Endothelial cell (in vitro differentiated cells): ENCODE measurements around the gene STK32C. TPM values are rescaled to one million over a fixed set of nuclear protein-coding genes. Genes with fewer than 3 reads are reported as not detected.
"Not testable (repeated sequence)": the region's sequence is repeated elsewhere in the genome, so short reads cannot be mapped to it uniquely, and the experiment has no call there.

Experiments
- DNase-seq: peaks from one replicate; pipeline ENCODE4 v3.0.0; 2021; ENCODE audit warnings: low spot score
- H3K27ac Mint-ChIP-seq: one replicate; pipeline ENCODE4 v1.8.0; 2021; ENCODE audit warnings: mixed read lengths, inconsistent platforms; ENCODE audit not compliant: unreplicated experiment
- H3K27me3 Mint-ChIP-seq: one replicate; pipeline ENCODE4 v1.8.0; 2021; ENCODE audit warnings: mild to moderate bottlenecking, moderate library complexity, mixed read lengths, inconsistent platforms; ENCODE audit not compliant: unreplicated experiment
- H3K36me3 Mint-ChIP-seq: one replicate; pipeline ENCODE4 v1.8.0; 2021; ENCODE audit warnings: mild to moderate bottlenecking, low read depth, mixed read lengths, inconsistent platforms; ENCODE audit not compliant: unreplicated experiment
- H3K4me1 Mint-ChIP-seq: one replicate; pipeline ENCODE4 v1.8.0; 2021; ENCODE audit warnings: mild to moderate bottlenecking, mixed read lengths, inconsistent platforms; ENCODE audit not compliant: unreplicated experiment
- H3K4me3 Mint-ChIP-seq: one replicate; pipeline ENCODE4 v1.8.0; 2021; ENCODE audit warnings: mild to moderate bottlenecking, mixed read lengths, inconsistent platforms; ENCODE audit not compliant: unreplicated experiment
- H3K9me3 Mint-ChIP-seq: one replicate; pipeline ENCODE4 v1.8.0; 2021; ENCODE audit warnings: mixed read lengths, inconsistent platforms; ENCODE audit not compliant: unreplicated experiment
- total RNA-seq: library from RNA; stranded (reverse); fragmentation: NEBNext Ultra II Directional; extraction: Animal tissue kit (Norgen Biotek cat#: 25700); gene quantifications from one replicate; pipeline ENCODE4 v1.2.1, GENCODE V29; 2021; ENCODE audit not compliant: unreplicated experiment
- TF ChIP-seq, protein P1 (sequence below): fragments of 200-600 bp; sonication (generic); IDR thresholded peaks from one replicate; pipeline ENCODE4 v1.5.0; 2021; ENCODE audit warnings: antibody characterized with exemption; ENCODE audit not compliant: unreplicated experiment

The STK32C gene
- total RNA-seq, 1 donor from 2014 or later: 12.6 TPM

DNA sequence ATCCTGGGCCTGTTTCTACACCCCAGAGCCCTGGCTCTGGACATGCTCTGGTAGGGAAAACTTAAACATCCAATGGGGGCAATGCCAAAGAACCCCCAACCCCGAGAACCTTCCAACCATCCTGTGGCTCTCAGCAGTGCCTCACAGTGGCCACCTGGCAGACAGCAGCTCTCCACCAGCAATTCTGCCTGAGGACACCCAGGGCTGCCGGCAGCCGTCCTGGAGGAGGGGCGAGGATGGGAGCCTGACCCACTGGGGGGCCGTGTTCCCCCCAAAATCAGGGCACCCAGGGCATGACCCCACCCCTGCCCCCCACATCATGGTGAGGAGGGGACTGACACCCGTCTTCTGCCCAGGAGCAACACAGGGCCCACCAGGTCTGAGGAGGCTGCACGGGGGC lies 88.3 kb downstream of the STK32C start:
- H3K27me3 Mint-ChIP-seq: peaks cover 6% of the 10 kb centered on the region
- no peak for DNase-seq
- peaks cover 5% of the 10 kb centered on the region for H3K9me3 Mint-ChIP-seq
- no peak overlapping the region for H3K4me3 Mint-ChIP-seq
- peaks cover 14% of the 10 kb centered on the region for H3K36me3 Mint-ChIP-seq
- no peaks in the 10 kb centered on the region for H3K4me1 Mint-ChIP-seq
- TF ChIP-seq, protein P1, sequence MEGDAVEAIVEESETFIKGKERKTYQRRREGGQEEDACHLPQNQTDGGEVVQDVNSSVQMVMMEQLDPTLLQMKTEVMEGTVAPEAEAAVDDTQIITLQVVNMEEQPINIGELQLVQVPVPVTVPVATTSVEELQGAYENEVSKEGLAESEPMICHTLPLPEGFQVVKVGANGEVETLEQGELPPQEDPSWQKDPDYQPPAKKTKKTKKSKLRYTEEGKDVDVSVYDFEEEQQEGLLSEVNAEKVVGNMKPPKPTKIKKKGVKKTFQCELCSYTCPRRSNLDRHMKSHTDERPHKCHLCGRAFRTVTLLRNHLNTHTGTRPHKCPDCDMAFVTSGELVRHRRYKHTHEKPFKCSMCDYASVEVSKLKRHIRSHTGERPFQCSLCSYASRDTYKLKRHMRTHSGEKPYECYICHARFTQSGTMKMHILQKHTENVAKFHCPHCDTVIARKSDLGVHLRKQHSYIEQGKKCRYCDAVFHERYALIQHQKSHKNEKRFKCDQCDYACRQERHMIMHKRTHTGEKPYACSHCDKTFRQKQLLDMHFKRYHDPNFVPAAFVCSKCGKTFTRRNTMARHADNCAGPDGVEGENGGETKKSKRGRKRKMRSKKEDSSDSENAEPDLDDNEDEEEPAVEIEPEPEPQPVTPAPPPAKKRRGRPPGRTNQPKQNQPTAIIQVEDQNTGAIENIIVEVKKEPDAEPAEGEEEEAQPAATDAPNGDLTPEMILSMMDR: no peak
- no peak overlapping the region for H3K27ac Mint-ChIP-seq

DNA sequence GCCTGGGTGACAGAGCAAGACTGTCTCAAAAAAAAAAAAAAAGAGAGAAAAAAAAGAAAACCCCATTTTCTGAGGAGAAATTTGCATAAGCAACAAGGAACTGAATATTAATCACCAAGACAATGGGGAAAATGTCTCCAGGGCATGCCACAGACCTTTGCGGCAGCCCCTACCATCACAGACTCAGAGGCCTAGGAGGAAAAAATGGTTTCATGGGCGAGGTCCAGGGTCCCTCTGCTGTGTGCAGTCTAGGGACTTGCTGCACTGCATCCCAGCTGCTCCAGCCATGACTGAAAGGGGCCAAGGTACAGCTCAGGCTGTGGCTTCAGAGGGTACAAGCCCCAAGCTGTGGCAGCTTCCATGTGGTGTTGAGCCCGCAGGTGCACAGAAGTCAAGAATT lies 91.3 kb downstream of the STK32C start:
- H3K27me3 Mint-ChIP-seq, H3K4me1 Mint-ChIP-seq, H3K4me3 Mint-ChIP-seq, DNase-seq, H3K9me3 Mint-ChIP-seq, H3K27ac Mint-ChIP-seq: not testable (repeated sequence)
- H3K36me3 Mint-ChIP-seq: peaks cover 14% of the 10 kb centered on the region

DNA sequence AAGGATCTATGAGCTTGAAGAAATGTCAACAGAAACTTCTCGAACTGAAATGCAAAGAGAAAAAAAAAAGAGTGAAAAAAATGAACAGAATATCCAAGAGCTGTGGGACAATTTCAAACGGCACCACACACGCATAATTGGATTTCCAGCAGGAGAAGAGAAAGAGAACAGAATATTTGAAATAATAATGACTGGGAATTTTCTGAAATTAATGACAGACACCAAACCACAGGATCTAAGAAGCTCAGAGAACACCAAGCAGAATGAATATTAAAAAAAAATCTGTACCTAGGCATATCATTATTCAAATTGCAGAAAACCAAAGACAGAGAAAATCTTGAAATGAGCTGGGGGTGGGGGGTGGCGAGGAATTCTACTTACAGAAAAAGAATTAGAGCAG lies 93.8 kb downstream of the STK32C start:
- no peak for DNase-seq
- TF ChIP-seq, protein P1: no peak
- Mint-ChIP-seq H3K36me3 (peaks cover 14% of the 10 kb centered on the region), H3K4me3 (no peak overlapping the region), H3K27ac (no peak overlapping the region), H3K4me1 (no peaks in the 10 kb centered on the region), H3K27me3 (peaks cover 6% of the 10 kb centered on the region), H3K9me3 (peaks cover 5% of the 10 kb centered on the region)

DNA sequence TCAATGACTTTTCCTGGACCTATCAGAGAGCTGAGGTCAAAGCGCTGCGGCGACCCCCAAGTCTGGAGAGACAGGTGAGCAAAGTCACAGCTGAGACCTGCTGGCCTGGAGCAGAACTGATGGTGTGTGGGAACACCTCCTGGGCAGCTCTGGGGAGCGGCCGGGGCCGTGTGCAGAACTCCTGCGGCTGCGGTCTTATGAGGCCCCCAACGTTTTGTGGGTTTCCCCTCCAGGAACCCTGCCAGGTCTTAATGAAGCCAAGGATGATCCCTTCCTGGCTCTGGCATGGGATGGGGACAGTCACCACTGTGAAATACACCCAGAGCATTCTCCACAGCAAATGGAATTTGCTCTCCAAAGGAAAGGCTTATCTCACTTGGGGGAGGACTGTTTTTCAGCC lies 94.9 kb downstream of the STK32C start:
- H3K36me3 Mint-ChIP-seq: peaks cover 14% of the 10 kb centered on the region
- no peaks in the 10 kb centered on the region for H3K4me1 Mint-ChIP-seq
- H3K27me3 Mint-ChIP-seq: peaks cover 8% of the 10 kb centered on the region
- no peak for DNase-seq
- H3K9me3 Mint-ChIP-seq: peaks cover 5% of the 10 kb centered on the region
- no peak overlapping the region for H3K27ac Mint-ChIP-seq
- TF ChIP-seq, protein P1: no peak
- H3K4me3 Mint-ChIP-seq: no peak overlapping the region

GRCh38 chr10:132211246-132211645 lies 96.5 kb downstream of the STK32C start:
- Mint-ChIP-seq H3K9me3 (no peaks in the 10 kb centered on the region), H3K36me3 (peaks cover 6% of the 10 kb centered on the region), H3K27ac (no peak overlapping the region), H3K4me1 (no peaks in the 10 kb centered on the region), H3K4me3 (no peak overlapping the region), H3K27me3 (peaks cover 7% of the 10 kb centered on the region)
- TF ChIP-seq, protein P1: no peak
- no peak for DNase-seq

DNA sequence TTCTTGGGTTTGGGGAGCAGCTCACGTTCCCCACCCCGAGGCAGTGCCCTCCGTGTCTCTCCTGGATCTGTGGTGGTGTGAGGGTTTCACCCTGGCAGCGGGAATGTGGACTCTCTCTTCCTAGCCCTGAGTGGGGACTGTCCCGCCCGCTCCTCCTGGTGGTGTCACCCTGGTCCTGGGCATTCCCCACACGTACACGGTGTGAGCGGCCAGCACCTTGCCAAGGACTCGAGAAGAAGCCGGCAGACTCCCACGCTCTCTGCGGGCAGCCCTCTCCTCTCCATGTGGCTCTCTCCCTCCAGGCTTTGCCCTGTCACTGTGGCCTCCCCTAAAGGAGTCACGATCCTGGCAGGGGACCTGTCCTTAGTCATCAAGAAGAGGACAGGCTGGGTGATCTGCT lies 97.0 kb downstream of the STK32C start:
- no peaks in the 10 kb centered on the region for H3K4me1 Mint-ChIP-seq
- TF ChIP-seq, protein P1: no peak
- H3K36me3 Mint-ChIP-seq: peaks cover 6% of the 10 kb centered on the region
- H3K9me3 Mint-ChIP-seq: no peaks in the 10 kb centered on the region
- DNase-seq: no peak
- H3K4me3 Mint-ChIP-seq: no peak overlapping the region
- no peak overlapping the region for H3K27ac Mint-ChIP-seq
- H3K27me3 Mint-ChIP-seq: peaks cover 7% of the 10 kb centered on the region
